ENCODE data around the gene PAXX.

- TF ChIP-seq EZH2 (IDR thresholded peaks at IDR 0.05; ENCODE audit: low read length, missing control alignments) = no peak
- no peak for TF ChIP-seq CTCF (conservative IDR thresholded peaks at IDR 0.05 in 1 of 2, IDR thresholded peaks at IDR 0.05 in 1 of 2; ENCODE audit: low read depth in 1 of 2, low read length in 2 of 2)
Observed at GRCh38 chr9:137025517-137025966, 33.3 kb downstream of the PAXX start.
